ENCODE results near the gene MVP.
A peak's percentile ranks its signal among the peaks of the same experiment; 100 is the strongest.

Gene MVP

DNA sequence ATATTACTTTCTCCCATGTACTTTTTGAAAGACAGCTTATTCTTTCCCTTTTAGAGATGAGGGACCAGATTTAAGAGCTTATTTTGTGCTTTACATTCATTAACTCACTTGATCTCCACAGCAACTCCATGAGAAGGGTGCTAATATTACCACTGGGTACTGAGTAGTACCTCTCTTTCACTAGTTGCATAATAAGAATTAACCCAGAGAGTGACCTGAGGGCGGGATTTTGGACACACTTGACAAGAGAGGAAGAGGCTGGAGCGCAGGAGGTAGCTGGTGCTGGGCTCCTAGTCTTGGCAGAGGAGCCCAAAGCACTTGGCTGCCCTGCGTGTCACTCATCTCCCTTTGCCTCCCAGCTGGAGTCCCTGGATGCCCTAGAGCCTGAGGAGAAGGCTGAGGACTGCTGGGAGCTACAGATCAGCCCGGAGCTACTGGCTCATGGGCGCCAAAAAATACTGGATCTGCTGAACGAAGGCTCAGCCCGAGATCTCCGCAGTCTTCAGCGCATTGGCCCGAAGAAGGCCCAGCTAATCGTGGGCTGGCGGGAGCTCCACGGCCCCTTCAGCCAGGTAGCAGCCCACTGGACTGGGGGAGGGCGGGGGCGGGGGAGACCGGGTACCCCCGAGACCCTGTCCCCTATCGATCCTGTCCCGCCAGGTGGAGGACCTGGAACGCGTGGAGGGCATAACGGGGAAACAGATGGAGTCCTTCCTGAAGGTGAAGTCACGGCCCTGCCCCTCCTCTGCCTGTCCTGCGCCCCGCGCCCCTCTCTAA, 15.6 kb upstream of the MVP start:
- peak; percentile 78 for DNase-seq

DNA sequence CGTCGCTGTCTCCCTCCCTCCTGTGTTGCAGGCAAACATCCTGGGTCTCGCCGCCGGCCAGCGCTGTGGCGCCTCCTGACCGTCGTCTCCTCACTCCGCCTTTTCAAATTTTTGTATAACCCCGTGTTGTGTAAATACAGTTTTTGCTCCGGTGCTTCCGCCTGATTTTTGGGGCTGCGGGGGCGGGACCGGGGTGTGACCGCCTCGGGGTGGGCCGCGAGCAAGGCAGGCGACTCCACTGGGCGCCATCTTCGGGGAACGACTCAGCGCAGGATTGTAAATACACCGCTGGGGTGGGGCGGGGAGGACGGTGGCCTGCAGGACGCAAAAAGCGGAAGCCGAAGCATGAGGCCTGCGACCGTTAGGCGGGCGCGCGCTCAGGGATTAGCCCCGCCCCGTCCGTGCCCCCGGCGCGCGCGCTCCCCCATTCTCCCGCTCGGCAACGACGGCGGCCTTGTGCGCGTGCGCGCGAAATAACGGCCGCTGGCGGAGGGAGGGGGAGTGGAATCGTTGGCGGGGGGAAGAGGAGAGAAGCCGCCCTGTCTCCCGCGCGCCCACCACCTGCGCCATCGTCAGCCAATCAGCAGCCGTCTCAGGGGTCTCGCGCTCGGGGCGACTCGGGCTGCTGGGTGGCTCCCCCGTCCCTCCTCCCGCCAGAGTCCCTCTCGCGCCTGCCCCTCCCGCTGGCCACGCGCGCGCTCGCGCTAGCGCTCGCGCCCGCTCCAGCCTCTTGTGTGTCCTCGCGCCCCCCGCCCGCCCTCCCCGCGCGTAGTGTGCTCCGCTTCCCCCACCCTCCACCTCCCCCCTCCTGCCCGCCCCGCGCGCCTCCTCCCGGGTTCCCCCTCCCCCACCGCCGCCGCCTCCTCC, 14.8 kb upstream of the MVP start:
- DNase-seq, result peak; percentile 99

DNA sequence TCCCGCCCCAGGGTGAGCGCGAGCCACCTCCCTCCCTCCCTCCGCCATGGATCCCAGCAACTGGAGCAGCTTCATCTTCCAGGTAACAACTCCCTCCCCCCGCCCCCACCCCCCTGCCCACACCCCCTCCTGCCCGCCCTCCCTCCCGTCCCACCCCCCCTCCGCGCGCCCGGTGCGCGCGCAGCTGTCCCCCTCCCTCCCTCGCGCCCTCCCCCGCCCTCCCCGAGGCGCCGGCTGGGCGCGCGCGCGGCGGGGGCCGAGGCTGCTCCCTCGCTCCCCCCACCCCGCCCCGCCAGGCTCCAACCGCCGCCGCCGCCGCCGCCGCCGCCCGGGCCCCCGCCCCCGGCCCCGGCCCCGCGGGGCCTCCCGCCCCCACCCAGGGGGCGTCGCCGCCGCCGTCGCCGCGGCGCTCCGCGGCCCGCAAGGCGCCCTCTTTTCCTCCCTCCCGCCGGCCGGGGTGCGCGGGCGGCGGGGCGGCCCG, 14.1 kb upstream of the MVP start, which contains the start of gene MAZ:
Gene MAZ (plus strand): TSS at position 431 of the 481 bp plus-strand sequence. CDS start 173 bp downstream, outside the sequence.
- peak; percentile 93 for DNase-seq

DNA sequence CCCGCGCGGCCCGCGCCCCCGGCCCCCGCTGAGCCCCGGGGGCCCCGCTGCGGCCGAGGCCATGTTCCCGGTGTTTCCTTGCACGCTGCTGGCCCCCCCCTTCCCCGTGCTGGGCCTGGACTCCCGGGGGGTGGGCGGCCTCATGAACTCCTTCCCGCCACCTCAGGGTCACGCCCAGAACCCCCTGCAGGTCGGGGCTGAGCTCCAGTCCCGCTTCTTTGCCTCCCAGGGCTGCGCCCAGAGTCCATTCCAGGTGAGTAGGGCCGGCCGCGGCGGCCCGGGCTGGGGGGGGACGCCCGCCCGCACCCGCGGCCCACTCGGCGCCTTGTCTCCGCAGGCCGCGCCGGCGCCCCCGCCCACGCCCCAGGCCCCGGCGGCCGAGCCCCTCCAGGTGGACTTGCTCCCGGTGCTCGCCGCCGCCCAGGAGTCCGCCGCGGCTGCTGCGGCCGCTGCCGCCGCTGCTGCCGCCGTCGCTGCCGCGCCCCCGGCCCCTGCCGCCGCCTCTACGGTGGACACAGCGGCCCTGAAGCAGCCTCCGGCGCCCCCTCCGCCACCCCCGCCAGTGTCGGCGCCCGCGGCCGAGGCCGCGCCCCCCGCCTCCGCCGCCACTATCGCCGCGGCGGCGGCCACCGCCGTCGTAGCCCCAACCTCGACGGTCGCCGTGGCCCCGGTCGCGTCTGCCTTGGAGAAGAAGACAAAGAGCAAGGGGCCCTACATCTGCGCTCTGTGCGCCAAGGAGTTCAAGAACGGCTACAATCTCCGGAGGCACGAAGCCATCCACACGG, 13.4 kb upstream of the MVP start:
- peak; percentile 80 for DNase-seq

DNA sequence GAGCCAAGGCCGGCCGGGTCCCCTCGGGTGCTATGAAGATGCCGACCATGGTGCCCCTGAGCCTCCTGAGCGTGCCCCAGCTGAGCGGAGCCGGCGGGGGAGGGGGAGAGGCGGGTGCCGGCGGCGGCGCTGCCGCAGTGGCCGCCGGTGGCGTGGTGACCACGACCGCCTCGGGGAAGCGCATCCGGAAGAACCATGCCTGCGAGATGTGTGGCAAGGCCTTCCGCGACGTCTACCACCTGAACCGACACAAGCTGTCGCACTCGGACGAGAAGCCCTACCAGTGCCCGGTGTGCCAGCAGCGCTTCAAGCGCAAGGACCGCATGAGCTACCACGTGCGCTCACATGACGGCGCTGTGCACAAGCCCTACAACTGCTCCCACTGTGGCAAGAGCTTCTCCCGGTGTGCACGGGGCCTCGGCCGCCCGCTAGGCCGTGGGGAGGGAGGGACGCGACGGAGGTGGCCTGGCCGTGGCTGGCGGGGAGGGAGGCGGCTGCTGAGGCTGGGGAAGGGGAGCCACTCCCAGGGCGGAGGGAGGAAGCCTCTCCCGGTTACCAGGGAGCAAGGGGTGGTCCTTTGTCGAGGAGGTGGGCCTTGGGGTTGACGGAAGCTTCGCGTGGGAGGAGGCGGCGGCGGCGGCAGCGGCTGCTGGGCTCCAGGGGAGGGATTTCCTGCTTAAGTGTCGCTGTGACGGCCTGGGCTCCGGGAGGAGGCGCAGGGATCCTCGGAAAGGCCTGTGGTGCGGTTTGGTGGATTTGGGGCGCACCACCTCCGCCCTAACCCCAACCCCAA, 12.6 kb upstream of the MVP start:
- DNase-seq, result peak; percentile 96

DNA sequence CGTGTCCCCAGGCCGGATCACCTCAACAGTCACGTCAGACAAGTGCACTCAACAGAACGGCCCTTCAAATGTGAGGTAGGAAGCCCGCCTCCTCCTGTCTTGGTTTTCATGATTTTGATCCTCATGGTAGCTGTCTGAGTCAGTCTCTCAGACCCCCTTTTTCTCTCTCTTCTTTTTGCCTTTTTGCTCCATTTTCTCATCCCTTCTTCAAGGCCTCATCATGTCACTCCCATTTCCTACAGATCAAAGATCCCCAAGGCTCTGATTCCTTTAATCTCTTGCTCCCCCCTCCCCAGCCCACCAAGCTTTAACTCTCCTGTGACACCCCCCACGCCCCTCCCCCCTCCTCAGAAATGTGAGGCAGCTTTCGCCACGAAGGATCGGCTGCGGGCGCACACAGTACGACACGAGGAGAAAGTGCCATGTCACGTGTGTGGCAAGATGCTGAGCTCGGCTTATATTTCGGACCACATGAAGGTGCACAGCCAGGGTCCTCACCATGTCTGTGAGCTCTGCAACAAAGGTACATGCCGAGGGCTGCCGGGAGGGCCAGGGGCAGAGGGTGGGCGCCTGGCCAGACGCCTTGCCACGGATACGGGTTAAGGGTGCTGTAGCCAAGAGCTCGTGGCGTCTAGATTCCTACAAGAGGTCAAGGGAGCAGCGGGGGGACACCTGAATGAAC, 11.9 kb upstream of the MVP start:
- peak; percentile 58 for DNase-seq

DNA sequence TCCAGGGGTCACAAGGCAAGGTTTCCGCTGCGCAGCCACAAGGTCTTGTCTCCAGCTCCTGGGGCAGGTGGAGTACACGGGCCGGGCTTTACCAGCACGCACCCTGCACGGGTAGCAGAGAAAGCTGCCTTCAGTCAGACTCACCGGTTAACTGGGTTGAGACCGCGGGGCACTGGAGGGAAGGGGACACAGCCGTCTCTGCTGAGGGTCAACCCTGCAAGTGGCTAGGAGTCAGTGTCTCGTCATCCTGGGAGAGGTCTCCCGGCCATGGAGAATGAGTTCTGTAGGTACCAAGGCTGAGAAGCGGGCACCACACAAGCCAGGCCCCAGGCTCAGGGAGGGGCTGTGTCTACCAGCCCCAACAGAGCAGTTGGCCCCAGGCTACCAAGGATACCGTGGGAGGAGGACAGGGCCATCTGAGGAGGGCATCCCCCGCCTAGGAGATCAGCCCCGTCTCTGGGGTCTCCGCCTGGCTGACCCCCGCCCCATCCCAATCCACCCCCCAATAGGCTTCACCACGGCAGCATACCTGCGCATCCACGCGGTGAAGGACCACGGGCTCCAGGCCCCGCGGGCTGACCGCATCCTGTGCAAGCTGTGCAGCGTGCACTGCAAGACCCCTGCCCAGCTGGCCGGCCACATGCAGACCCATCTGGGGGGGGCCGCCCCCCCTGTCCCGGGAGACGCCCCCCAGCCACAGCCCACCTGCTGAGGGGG, 11.1 kb upstream of the MVP start:
- no peak for DNase-seq

DNA sequence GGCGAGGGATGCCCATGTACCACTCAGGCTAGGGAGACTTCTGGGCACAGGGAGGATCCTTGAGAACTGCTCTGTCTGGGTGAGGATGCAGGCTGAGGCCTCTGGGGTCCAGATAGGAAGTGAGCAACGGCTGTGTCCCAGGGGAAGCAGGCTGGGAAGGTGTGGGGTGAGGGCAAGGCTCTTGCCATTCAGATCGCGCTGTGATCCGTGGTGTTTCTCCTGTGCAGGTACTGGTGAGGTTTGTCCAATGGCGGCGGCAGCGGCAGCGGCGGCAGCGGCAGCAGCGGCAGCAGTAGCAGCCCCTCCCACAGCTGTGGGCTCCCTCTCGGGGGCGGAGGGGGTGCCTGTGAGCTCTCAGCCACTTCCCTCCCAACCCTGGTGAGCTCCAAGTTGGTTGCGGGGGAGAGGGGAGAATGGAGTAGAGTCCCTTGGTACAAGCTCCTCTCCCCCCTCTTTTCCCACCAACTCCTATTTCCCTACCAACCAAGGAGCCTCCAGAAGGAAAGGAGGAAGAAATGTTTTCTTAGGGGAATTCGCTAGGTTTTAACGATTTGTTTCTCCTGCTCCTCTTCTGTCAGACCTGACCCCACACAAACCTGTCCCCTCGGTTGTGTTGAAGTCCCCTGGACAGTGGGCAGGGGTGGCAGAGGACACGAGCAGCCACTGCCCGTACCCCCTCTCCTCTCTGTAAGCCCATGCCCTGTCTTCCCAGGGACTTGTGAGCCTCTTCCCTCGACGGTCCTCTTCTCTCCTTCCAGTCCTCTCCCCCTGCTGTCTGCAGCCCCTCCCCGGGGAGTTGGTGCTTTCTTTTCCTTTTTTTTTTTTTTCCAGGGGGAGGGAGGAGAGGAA, 10.2 kb upstream of the MVP start:
- peak; percentile 54 for DNase-seq

DNA sequence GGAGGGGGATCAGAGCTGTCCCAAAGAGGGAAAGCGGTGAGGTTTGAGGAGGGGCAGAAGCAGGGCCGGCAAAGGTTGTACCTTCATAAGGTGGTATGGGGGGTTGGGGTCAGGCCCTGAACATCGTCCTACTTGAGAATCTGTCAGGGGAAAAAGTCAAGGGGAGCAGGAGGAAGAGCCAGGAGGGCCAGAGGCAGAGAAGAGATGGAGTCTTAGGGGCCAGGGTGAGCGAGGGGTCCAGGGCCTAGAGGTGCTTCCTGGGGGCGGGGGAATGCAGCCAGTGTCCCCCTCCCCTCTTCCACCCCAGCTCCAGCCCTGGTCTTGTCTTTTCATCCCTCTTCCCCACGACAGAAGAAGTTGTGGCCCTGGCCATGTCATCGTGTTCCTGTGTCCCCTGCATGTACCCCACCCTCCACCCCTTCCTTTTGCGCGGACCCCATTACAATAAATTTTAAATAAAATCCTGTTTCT, 9.5 kb upstream of the MVP start:
- no peak for DNase-seq

DNA sequence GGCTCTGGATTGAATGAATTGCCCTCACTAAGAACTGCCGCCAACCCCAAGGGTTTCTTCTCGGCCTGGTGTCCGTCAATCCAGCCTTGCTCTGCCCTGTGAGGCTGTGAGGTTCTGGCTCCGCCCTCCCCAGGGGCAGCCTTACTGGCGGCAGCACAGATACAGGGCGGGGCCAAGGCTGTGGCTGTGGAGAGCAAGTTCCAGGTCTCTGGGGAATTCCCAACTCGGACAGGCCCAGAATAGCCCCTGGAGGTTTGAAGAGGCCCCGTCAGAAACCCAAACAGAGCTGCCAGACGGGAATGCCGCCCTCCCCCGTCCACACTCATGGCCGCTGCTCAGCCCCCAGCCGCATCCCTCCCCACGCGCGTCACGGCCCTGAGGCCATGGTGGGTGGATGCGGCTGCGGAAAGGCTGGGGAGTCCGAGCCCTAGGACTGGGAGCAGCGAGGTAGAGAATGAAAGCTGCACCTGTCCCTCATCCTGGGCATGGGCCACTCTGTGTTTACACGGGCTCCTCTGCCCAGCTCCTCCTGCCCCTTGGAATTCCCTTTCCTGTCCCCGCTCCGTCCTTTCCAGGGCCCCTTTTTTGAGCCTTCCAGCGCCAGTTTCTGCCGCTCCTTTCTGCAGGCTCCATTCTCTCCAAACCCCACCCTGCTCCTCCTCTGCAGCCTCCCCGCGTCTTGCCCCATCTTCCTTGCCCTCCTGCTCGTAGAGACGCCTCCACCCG, 8.9 kb upstream of the MVP start:
- peak; percentile 97 for DNase-seq

DNA sequence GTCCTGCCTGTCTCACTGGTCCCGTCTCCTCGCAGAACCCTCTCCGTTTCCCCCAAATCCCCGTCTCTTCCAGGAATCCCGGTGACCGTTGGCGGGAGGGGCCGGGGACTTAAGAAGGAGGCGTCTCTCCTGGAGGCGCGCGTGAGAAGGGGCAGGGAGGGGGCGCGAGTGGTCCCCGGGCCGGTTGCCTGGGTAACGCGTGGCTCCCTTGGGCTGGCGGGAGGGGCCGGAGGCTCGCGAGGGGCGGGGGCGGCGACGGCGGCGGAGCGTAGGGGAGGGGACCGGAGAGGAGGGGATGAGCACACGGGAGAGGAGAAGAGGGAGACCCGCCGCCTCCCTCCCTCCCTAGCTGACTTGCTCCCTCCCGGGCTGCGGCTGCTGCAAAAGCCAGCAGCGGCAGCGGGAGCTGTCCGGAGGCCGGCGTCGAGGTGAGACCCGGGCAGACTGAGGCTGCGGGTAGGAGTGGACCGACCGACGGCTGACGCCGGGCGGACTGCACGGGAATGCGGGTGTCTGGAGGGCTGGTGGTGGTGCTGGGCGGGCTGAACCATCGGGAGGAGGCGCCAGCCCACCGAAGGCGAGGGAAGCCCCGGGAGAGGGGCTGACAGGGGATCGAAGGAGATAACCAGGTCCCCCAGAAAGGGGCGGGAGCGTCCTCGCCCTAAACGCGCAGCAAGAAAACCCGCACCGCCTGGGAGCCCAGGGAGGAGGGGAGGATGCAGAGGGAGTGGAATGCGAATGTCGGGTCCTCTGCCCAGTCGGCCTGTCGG, 8.2 kb upstream of the MVP start, which contains the start of gene PRRT2:
Gene PRRT2 (plus strand): TSS at position 298 of the 770 bp plus-strand sequence. CDS start 862 bp downstream, outside the sequence.
- DNase-seq, result peak; percentile 79

DNA sequence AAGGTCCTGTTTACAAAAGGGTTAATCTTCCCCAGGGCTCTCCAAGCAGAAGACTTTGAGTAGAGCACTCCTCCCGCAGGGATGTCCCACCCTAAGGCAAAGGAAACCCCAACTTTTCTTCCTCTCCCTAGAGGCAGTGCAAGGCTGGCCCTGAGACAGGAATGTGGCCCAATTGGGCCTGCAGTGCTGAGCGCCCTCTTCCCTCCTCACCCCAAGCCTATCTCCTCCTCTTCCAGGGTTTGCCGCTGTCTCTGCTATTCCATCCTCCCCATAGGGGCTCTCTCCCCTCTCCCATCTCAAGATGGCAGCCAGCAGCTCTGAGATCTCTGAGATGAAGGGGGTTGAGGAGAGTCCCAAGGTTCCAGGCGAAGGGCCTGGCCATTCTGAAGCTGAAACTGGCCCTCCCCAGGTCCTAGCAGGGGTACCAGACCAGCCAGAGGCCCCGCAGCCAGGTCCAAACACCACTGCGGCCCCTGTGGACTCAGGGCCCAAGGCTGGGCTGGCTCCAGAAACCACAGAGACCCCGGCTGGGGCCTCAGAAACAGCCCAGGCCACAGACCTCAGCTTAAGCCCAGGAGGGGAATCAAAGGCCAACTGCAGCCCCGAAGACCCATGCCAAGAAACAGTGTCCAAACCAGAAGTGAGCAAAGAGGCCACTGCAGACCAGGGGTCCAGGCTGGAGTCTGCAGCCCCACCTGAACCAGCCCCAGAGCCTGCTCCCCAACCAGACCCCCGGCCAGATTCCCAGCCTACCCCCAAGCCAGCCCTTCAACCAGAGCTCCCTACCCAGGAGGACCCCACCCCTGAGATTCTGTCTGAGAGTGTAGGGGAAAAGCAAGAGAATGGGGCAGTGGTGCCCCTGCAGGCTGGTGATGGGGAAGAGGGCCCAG, 7.3 kb upstream of the MVP start:
- DNase-seq, result no peak

DNA sequence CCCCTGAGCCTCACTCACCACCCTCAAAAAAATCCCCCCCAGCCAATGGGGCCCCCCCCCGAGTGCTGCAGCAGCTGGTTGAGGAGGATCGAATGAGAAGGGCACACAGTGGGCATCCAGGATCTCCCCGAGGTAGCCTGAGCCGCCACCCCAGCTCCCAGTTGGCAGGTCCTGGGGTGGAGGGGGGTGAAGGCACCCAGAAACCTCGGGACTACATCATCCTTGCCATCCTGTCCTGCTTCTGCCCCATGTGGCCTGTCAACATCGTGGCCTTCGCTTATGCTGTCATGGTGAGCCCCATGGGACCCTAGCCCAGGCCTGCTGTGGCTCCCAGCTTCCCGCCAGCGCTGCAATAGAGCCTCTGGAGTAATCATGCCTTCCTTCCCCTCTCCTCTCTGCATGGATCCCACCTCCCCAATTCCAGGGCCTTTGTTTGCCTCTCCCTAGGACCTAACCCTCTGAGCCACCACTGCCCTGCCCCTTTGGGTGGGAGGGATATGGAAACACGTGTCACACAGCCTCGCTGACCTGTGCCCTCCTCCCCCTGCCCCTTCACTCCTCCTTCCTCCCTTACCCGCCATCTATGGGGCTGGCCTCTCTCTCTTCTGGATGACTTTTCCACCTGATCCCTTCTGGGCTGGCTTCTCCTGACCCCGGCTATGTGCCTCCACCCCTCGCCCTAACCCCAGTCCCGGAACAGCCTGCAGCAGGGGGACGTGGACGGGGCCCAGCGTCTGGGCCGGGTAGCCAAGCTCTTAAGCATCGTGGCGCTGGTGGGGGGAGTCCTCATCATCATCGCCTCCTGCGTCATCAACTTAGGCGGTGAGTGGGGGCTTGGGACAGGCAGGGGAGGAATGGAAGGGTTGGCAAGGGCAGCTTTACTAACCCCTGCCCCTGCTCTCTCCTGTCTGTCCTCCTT, 6.4 kb upstream of the MVP start:
- DNase-seq, result no peak

DNA sequence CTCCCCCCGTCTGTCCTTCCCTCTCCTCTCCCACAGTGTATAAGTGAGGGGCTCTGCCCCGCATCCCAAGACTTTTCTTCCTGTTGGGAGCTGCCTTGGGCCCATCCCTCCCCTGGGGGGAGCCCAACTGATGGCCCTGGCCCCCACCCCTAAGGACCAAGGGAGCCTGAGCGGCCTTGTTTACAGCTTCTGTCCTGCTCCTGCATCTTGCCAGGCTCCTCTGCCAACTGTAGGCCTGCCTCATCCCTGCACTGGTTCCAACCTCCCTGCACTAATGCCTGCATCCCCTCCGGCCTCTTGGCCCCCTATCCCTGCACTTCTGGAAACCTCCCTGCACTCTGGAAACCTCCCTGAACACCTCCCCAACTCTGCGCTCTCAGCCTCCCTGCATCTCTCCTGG, 5.7 kb upstream of the MVP start:
- DNase-seq, result no peak

DNA sequence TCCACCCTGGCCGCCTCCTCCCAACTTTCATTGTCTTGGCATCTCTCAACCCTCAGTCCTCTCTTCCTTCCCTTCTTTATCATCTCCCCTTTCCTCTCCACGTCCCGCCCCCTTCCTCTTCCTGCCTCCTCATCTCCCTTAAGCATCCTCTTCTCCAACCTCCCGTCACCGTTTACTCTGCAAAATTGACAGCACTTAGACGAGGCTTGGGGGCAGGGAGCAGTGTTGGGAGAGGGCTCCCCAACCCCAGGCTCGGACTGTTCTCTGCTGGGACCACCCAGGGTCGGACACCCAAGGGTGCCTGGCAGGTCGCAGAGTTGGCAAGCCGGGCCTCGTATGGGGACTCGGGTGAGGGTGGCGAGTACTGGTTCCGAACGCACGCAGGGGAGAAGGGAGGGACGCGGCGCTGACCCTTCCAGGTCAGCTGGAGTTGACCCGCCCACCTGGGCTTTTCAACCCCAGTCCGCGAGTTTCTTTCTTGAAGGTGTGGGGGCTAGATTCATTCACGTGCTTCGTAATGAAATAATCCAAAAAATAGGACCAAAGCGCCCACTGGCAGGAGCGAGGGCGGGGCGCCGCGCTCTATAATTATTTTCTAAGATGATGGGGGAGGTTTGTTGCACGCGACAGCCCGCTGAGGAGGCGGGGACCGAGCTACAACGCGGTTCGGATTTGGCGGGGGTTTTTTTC, 5.1 kb upstream of the MVP start:
- peak; percentile 68 for DNase-seq
